Mesothelial cell of epicardium (in vitro differentiated cells): Measurements from ENCODE around the gene PIK3CA. TPM values are rescaled to one million over a fixed set of nuclear protein-coding genes. Genes with fewer than 3 reads are reported as not detected.
"Not testable (repeated sequence)": the region's sequence is repeated elsewhere in the genome, so short reads cannot be mapped to it uniquely, and the experiment has no call there.

Experiments used
- DNase-seq, 2 experiments: peaks; one replicate each; pipeline ENCODE4 v3.0.0; 2021; ENCODE audit warnings: low spot score in 2 of 2; ENCODE audit not compliant: unreplicated experiment in 2 of 2
- H3K27ac Mint-ChIP-seq: 2 replicates; pipeline ENCODE4 v1.8.0; 2021; ENCODE audit warnings: mixed read lengths
- H3K27me3 Mint-ChIP-seq: 2 replicates; pipeline ENCODE4 v1.8.0; 2021; ENCODE audit warnings: low read depth, mixed read lengths
- H3K36me3 Mint-ChIP-seq: 2 replicates; pipeline ENCODE4 v1.8.0; 2021; ENCODE audit warnings: mixed read lengths
- H3K4me1 Mint-ChIP-seq: 2 replicates; pipeline ENCODE4 v1.8.0; 2021; ENCODE audit warnings: mixed read lengths
- H3K4me3 Mint-ChIP-seq: 2 replicates; pipeline ENCODE4 v1.8.0; 2021; ENCODE audit warnings: mild to moderate bottlenecking, moderate library complexity, mixed read lengths
- H3K9me3 Mint-ChIP-seq: 2 replicates; pipeline ENCODE4 v1.8.0; 2021; ENCODE audit warnings: mixed read lengths
- CTCF ChIP-seq: fragments of 200-600 bp; sonication (generic); IDR thresholded peaks from one replicate; pipeline ENCODE4 v1.5.0; 2021; ENCODE audit warnings: antibody characterized with exemption; ENCODE audit not compliant: unreplicated experiment
- total RNA-seq: library from RNA; stranded (reverse); gene quantifications from 3 replicates; pipeline ENCODE4 v1.2.1, GENCODE V29; 2021

Gene PIK3CA
- total RNA-seq, 1 donor from 2014 or later: 22.4 TPM

GRCh38 chr3:179247289-179248015 lies 99.3 kb downstream of the PIK3CA start:
- Mint-ChIP-seq H3K27ac (no peak overlapping the region), H3K9me3 (no peaks in the 10 kb centered on the region), H3K4me1 (no peaks in the 10 kb centered on the region), H3K36me3 (peaks cover 37% of the 10 kb centered on the region), H3K4me3 (no peak overlapping the region), H3K27me3 (no peaks in the 10 kb centered on the region)
- DNase-seq: no peak
- no peak for TF ChIP-seq CTCF

- no peak within 1 kb of the TSS for H3K27ac Mint-ChIP-seq
- no peak for TF ChIP-seq CTCF
- DNase-seq: no peak
- H3K27me3 Mint-ChIP-seq: no peaks in the 10 kb centered on the region
- peaks cover 9% of the 10 kb centered on the region for H3K9me3 Mint-ChIP-seq
- H3K36me3 Mint-ChIP-seq: peaks cover 37% of the 10 kb centered on the region
- H3K4me3 Mint-ChIP-seq: no peak within 1 kb of the TSS
- H3K4me1 Mint-ChIP-seq: peaks cover 4% of the 10 kb centered on the region
Measured at GRCh38 chr3:179250803-179251476, 102.8 kb downstream of the PIK3CA start, which contains the start of gene KCNMB3. Gene KCNMB3 (minus strand): TSS chr3:179251114. CDS start chr3:179250990, 124 bp downstream.

DNA sequence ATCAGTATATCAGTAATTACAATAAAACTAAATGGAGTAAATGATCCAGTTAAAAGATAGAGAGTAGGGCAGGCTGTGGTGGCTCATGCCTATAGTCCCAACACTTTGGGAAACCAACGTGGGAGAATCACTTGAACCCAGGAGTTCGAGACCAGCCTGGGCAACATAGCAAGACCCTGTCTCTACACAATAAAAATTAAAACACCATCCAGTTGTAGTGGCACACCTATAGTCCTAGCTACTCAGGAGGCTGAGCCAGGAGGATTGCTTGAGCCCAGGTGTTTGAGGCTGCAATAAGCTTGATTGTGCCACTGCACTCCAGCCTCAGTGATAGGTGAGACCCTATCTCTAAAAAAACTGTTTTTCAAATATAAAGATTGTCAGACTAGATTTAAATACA lies 108.7 kb downstream of the PIK3CA start:
- Mint-ChIP-seq H3K27ac (no peak overlapping the region), H3K9me3 (peaks cover 41% of the 10 kb centered on the region), H3K4me3 (no peak overlapping the region), H3K4me1 (peaks cover 14% of the 10 kb centered on the region), H3K36me3 (peaks cover 34% of the 10 kb centered on the region), H3K27me3 (no peaks in the 10 kb centered on the region)
- no peak for TF ChIP-seq CTCF
- no peak for DNase-seq

DNA sequence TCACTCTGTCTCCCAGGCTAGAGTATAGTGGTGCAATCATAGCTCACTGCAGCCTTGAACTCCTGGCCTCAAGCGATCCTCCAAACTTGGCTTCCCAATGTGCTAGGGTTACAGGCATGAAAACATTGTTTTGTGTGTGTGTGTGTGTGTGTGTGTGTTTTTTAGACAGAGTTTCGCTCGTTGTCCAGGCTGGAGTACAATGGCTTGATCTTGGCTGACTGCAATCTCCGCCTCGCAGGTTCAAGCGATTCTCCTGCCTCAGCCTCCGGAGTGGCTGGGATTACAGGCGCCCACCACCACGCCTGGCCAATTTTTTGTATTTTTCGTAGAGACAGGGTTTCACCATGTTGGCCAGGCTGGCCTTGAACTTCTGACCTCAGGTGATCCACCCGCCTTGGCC lies 109.6 kb downstream of the PIK3CA start:
- H3K27me3 Mint-ChIP-seq: not testable (repeated sequence)

DNA sequence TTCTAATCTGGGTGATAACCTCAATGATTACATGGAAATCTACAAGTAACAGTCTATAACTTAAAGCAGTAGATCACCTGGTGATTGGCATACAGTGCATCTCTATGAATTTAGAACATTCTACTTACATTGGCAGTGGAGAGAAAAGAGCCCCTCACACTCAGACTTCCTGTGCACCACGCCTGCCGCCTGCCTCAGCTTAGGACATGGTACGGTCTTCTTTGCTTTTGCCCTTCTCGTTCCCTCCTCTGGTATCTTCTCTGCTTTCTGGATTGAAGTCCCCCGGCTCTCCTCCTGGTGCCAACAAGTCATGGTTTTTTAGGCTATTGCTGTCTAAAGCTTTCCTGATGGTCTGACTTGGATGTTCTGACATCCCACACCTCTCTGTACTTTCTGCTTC lies 110.7 kb downstream of the PIK3CA start:
- Mint-ChIP-seq H3K36me3 (peaks cover 28% of the 10 kb centered on the region), H3K27ac (no peak overlapping the region), H3K4me1 (peaks cover 14% of the 10 kb centered on the region), H3K27me3 (no peaks in the 10 kb centered on the region), H3K9me3 (peaks cover 40% of the 10 kb centered on the region), H3K4me3 (no peak overlapping the region)
- DNase-seq: no peak
- TF ChIP-seq CTCF: no peak

More for the DNA sequence above, 109.6 kb downstream of the PIK3CA start:
- H3K36me3 Mint-ChIP-seq: peaks cover 29% of the 10 kb centered on the region
- H3K4me3 Mint-ChIP-seq, H3K27ac Mint-ChIP-seq, DNase-seq: not testable (repeated sequence)
- H3K4me1 Mint-ChIP-seq: peaks cover 14% of the 10 kb centered on the region
- peaks cover 41% of the 10 kb centered on the region for H3K9me3 Mint-ChIP-seq

- H3K27ac Mint-ChIP-seq, H3K27me3 Mint-ChIP-seq, DNase-seq: not testable (repeated sequence)
- Mint-ChIP-seq H3K4me3 (peak overlapping the region; percentile 71), H3K36me3 (peaks cover 24% of the 10 kb centered on the region), H3K9me3 (peaks cover 35% of the 10 kb centered on the region), H3K4me1 (peaks cover 17% of the 10 kb centered on the region)
Measured at GRCh38 chr3:179259959-179260756, 112.0 kb downstream of the PIK3CA start.
